HFF-Myc (cell line): Measurements from ENCODE around the gene PPP2R2D.

ENCODE experiments used
- DNase-seq: peaks from one replicate; pipeline ENCODE4 v3.0.0-alpha.2; 2011; ENCODE audit warnings: low read depth; ENCODE audit errors: extremely low read depth
- H3K4me3 ChIP-seq: replicated peaks from 2 replicates; pipeline ENCODE4 v1.5.1; 2011; ENCODE audit warnings: low read depth, mild to moderate bottlenecking, control low read depth, low read length
- CTCF ChIP-seq: IDR thresholded peaks from 2 replicates; pipeline ENCODE4 v1.5.1; 2012; ENCODE audit warnings: mild to moderate bottlenecking, low read depth, low read length, control low read depth; ENCODE audit errors: missing control alignments

The PPP2R2D gene

DNA sequence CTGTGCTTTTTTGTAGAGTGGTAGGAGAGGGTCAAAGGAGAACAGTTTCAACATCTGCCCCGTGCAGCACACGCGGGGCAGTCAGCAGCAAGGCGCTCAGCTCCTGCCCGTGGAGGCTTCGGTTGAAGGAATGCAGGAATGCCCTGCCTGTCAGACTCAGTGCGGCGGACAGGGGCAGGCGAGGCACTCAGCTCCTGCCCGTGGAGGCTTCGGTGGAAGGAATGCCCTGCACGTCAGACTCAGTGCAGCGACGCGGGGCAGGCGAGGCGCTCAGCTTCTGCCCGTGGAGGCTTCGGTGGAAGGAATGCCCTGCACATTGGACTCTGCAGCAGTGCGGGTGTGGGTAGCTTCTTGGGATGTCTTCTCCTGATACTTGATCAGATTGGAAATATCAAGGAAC is 37.0 kb downstream of the PPP2R2D start:
- TF ChIP-seq CTCF = no peak
- no peak overlapping the region for H3K4me3 ChIP-seq
- no peak for DNase-seq

DNA sequence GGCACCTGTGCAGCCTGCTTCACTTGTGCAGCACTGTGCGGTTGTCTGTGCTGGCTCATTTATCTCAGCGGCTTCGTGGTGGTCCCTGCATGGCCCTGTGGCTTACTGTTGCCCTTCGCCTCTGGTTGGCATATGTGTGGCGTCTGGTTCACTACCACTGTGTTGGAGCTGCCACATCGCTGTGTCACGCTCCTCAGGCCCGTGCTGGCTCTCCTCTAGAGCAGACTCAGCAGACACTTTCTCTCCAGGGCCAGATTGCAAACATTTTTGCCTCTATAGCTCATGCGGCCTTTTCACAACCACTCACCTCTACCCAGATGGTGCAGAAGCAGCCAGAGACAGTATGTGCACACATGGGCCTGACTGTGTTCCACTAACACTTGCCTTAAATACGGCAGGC is 37.9 kb downstream of the PPP2R2D start:
- TF ChIP-seq CTCF = no peak
- no peak for DNase-seq
- H3K4me3 ChIP-seq = no peak overlapping the region

- no peak for DNase-seq
- no peak for TF ChIP-seq CTCF
- H3K4me3 ChIP-seq = no peak overlapping the region
These were observed 41.6 kb downstream of the PPP2R2D start for GRCh38 chr10:131942455-131942854.

DNA sequence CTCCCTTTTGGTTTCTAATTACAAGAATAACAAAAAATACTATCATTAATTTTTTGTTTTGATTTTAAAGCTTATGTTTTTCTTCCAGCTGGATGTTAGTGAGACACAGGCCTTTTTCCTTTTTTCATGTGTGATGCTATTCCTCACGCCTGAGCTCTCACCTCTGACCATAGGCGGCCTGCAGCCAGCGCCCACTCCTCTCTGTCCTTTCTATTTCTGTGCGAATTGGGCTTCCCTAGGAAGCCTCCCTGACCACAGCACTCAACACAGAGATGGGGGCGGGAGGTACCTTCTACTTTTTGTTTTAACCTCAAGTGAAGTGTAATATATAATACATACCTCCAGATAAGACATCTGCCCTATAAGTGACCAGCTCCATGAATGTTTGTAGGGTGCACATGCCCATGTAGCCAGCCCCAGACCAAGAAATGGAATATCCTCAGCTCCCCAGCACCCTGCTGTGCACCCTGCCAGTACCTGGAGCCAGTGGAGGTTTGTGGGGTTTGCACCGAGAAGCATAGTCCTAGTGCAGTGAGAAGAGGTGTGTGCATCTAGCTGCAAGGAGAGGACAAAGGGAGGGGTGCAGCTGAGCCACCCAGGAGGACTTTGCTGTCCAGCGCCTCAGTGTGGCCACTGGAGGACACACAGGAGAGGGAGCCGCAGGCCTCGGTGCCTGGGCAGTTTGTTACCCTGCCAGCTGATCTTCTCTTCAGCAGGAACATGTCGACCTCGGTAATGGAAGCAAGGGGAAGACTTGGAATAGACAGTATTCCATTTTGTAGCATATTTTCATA is 42.4 kb downstream of the PPP2R2D start:
- no peak overlapping the region for H3K4me3 ChIP-seq
- no peak for DNase-seq
- peak; percentile 42 for TF ChIP-seq CTCF

GRCh38 chr10:131944412-131944811 is 43.6 kb downstream of the PPP2R2D start:
- DNase-seq = no peak
- H3K4me3 ChIP-seq = no peak overlapping the region
- TF ChIP-seq CTCF = no peak

GRCh38 chr10:131944976-131945695 is 44.3 kb downstream of the PPP2R2D start:
- no peak for TF ChIP-seq CTCF
- no peak overlapping the region for H3K4me3 ChIP-seq
- DNase-seq = no peak
